GM12878 (cell line): ENCODE results near the gene AK5. TPM values are rescaled to one million over a fixed set of nuclear protein-coding genes. Genes with fewer than 3 reads are reported as not detected.
A peak's percentile ranks its signal among the peaks of the same experiment; 100 is the strongest.
"Not testable (repeated sequence)": the region's sequence is repeated elsewhere in the genome, so short reads cannot be mapped to it uniquely, and the experiment has no call there.

Source experiments
- ATAC-seq: fragments of 200-7000 bp; cut with Tn5 transposase; 3 replicates; pipeline ENCODE4 v1.9.1; 2020; ENCODE audit warnings: mild to moderate bottlenecking, moderate library complexity
- BruUV-seq: library from RNA; stranded (reverse); fragments of 400-500 nt; replicated peaks from 2 replicates; lab custom pipeline; 2021; lab: Mats Ljungman, UMichigan
- CTCF ChIA-PET: fragments of 300-600 bp; sonication (Branson Sonifier 250); formaldehyde crosslinking; extraction: SDS; loops from one replicate; lab custom pipeline; 2021; ENCODE audit warnings: inconsistent platforms; lab: Yijun Ruan, JAX
- POLR2A ChIA-PET: fragments of 350-600 bp; formaldehyde crosslinking; extraction: SDS; loops from one replicate; lab custom pipeline; 2021; ENCODE audit warnings: inconsistent platforms; lab: Charles Lee
- RAD21 ChIA-PET: fragments of 300-600 bp; sonication (Branson Sonifier 250); formaldehyde crosslinking; loops from one replicate; lab custom pipeline; 2023; ENCODE audit warnings: antibody characterized with exemption; ENCODE audit not compliant: unreplicated experiment; lab: Charles Lee
- SMC1A ChIA-PET: fragments of 300-600 bp; sonication (Branson Sonifier 250); formaldehyde crosslinking; loops from one replicate; lab custom pipeline; 2023; ENCODE audit not compliant: unreplicated experiment, uncharacterized antibody; lab: Charles Lee
- DNase-seq: peaks from one replicate; pipeline ENCODE4 v3.0.0-alpha.2; 2011; ENCODE audit warnings: low read depth, low spot score
- FAIRE-seq: peaks from 3 replicates; lab custom pipeline; 2011; peaks lifted over from hg19 to GRCh38; lab: Jason Lieb, UNC
- H2AFZ ChIP-seq: 2 replicates; pipeline ENCODE4 v1.6.0; 2011; ENCODE audit warnings: low read depth, low read length, control low read depth; ENCODE audit not compliant: control insufficient read depth
- H3K27ac ChIP-seq: 2 replicates; pipeline ENCODE4 v1.5.1; 2011; ENCODE audit warnings: control low read depth; ENCODE audit not compliant: control insufficient read depth, insufficient read depth
- H3K27me3 ChIP-seq, 2 experiments: replicated peaks in 1 of 2; 2 replicates each; pipeline versions ENCODE4 v1.6.0 to v1.6.1; 2011; ENCODE audit warnings: low read length in 1 of 2; ENCODE audit not compliant: control insufficient read depth in 2 of 2, insufficient read depth in 2 of 2
- H3K36me3 ChIP-seq, 2 experiments: 2 replicates each; pipeline ENCODE4 v1.5.1; 2011; ENCODE audit warnings: low read length in 1 of 2; ENCODE audit not compliant: control insufficient read depth in 2 of 2, insufficient read depth in 2 of 2
- H3K4me1 ChIP-seq: 2 replicates; pipeline ENCODE4 v1.6.1; 2011; ENCODE audit warnings: mild to moderate bottlenecking, low read length, moderate library complexity, mixed read lengths; ENCODE audit not compliant: control insufficient read depth, insufficient read depth
- H3K4me2 ChIP-seq: 2 replicates; pipeline ENCODE4 v1.6.0; 2011; ENCODE audit warnings: control low read depth; ENCODE audit not compliant: control insufficient read depth, insufficient read depth
- H3K4me3 ChIP-seq: fragments of 200-600 bp; sonication (generic); 2 replicates; pipeline ENCODE4 v1.5.1; 2016
- H3K79me2 ChIP-seq: 2 replicates; pipeline ENCODE4 v1.6.0; 2011; ENCODE audit warnings: low read length; ENCODE audit not compliant: control insufficient read depth, insufficient read depth
- H3K9ac ChIP-seq: 2 replicates; pipeline ENCODE4 v1.8.0; 2011; ENCODE audit warnings: low read length, control low read depth, mixed read lengths; ENCODE audit not compliant: control insufficient read depth, insufficient read depth
- H3K9me3 ChIP-seq: replicated peaks from 3 replicates; pipeline ENCODE4 v1.5.1; 2011; ENCODE audit warnings: mild to moderate bottlenecking, low read length; ENCODE audit not compliant: control insufficient read depth, insufficient read depth
- H4K20me1 ChIP-seq: 2 replicates; pipeline ENCODE4 v1.6.0; 2011; ENCODE audit not compliant: control insufficient read depth, insufficient read depth
- CHD2 ChIP-seq: IDR thresholded peaks from 2 replicates; pipeline ENCODE4 v1.6.1; 2011; ENCODE audit warnings: low read depth, low read length, improper control_type of control experiment, borderline replicate concordance
- MYB ChIP-seq: fragments of 150-350 bp; IDR thresholded peaks from 2 replicates; pipeline ENCODE4 v1.6.1; 2014; ENCODE audit warnings: mild to moderate bottlenecking, low read depth, low read length, borderline replicate concordance
- WGBS: methylation state at CpG from one replicate; pipeline ENCODE4 v1.1.6; 2016; ENCODE audit warnings: low lambda C conversion rate; ENCODE audit not compliant: insufficient replicate concordance, insufficient coverage; ENCODE audit errors: missing lambda C conversion rate; 5-methylcytosine and 5-hydroxymethylcytosine counted together
- in situ Hi-C: fragments of 300-500 bp; cut with MboI; formaldehyde crosslinking; loops from 9 replicates; pipeline ENCODE4 v1.14.3; 2018; ENCODE audit warnings: mixed read lengths
- intact Hi-C: fragments of 100-400 bp; cut with micrococcal nuclease; formaldehyde crosslinking; loops from one replicate; pipeline ENCODE4 v1.14.2; 2022; ENCODE audit not compliant: unreplicated experiment
- polyA plus RNA-seq, 11 experiments: library from polyadenylated mRNA; depleted of rRNA in 4 of 11; unstranded in 6 of 11; stranded (reverse) in 5 of 11; fragments of >200 nt; fragmentation: Nextera tagmentation in 4 of 11; fragmentation: Illumina TruSeq in 1 of 11; extraction: Ambion mirVana in 4 of 11; extraction: Trizol in 1 of 11; gene quantifications; 1 replicate in 1 of 11; 2 replicates in 10 of 11; pipeline versions ENCODE4 v1.2.1 to v1.2.3, GENCODE V29; 2011 to 2016; ENCODE audit warnings: inconsistent platforms in 2 of 11, missing spikeins in 2 of 11, low read depth in 1 of 11
- total RNA-seq, 4 experiments: library from RNA; depleted of rRNA in 3 of 4; stranded (reverse); fragments of >200 nt in 3 of 4; fragmentation: Illumina TruSeq in 1 of 4; extraction: Trizol in 1 of 4; gene quantifications; 2 replicates each; pipeline versions ENCODE4 v1.2.1 to v1.2.3, GENCODE V29; 2013 to 2021
- TF ChIP-seq, protein P1 (sequence below), 3 experiments: IDR thresholded peaks in 2 of 3; conservative IDR thresholded peaks in 1 of 3; 2 replicates each; pipeline ENCODE4 v1.5.1; 2011; ENCODE audit warnings: low read depth in 3 of 3, low read length in 3 of 3, mild to moderate bottlenecking in 3 of 3, control low read depth in 2 of 3, moderate library complexity in 2 of 3, inconsistent platforms in 1 of 3, mixed read lengths in 1 of 3; ENCODE audit not compliant: control insufficient read depth in 2 of 3, insufficient read depth in 1 of 3; ENCODE audit errors: extremely low read depth in 1 of 3

The AK5 gene
- total and polyA plus RNA-seq, 10 of the 15 experiments (the other 5 are each of a cell fraction or from before 2014, with no cell fraction given) = 0.08 to 0.33 TPM; not detected in 8

DNA sequence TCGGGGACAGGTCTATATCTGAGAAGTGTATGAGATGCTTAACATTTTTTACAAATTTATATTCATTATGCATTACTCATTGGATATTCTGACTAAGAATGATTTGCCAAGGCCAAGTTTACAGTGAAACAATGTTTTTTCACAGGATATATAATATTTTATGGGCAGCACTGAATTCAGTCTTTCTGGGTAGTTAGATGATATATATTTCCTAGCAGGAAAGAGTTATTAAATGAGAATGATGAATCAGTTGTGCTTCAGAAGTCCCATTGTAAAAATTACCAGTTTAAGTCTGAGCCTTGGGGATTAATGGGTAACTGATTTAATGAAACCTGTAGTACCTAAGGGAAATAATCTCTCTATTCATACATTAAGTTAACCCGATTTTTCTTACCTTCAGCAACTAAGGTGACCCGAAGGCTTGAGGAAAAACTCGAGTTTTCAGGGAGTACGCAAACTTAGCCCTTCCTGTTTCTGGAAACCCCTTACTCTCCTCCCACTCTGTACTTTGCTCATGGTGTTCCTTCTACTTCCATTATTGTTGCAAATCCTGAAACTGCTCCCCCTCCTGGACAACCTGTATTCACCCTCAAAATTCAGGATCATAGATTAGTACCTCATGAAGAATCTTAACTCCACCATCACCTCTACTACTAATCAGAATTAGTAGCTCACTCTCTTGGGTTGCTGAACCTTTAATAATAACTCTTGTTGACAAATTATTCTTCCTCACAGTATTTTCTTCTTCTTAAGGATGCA lies 135.1 kb downstream of the AK5 start:
- BruUV-seq = no TSS peak
- H3K9me3 ChIP-seq = peaks cover 2% of the 10 kb centered on the region; the same call in 2 of the 3 replicates
- H3K27ac ChIP-seq = no peak overlapping the region
- no peak overlapping the region for H3K9ac ChIP-seq
- in situ Hi-C loops = no loop called here
- WGBS = 31% methylated on average over 5 of the region's 5 CpGs
- H3K27me3 ChIP-seq = no peaks in the 10 kb centered on the region
- no peaks in the 10 kb centered on the region for H3K79me2 ChIP-seq
- H3K36me3 ChIP-seq = no peaks in the 10 kb centered on the region
- intact Hi-C loops = loop anchor here (10.0 kb wide), 1 partner anchor 262 kb away; no protein-coding TSS in a partner anchor
- DNase-seq (no peak), ATAC-seq (no peak), FAIRE-seq (no peak)
- no peak overlapping the region for H3K4me2 ChIP-seq
- TF ChIP-seq MYB (no peak), CHD2 (no peak)
- TF ChIP-seq, protein P1, sequence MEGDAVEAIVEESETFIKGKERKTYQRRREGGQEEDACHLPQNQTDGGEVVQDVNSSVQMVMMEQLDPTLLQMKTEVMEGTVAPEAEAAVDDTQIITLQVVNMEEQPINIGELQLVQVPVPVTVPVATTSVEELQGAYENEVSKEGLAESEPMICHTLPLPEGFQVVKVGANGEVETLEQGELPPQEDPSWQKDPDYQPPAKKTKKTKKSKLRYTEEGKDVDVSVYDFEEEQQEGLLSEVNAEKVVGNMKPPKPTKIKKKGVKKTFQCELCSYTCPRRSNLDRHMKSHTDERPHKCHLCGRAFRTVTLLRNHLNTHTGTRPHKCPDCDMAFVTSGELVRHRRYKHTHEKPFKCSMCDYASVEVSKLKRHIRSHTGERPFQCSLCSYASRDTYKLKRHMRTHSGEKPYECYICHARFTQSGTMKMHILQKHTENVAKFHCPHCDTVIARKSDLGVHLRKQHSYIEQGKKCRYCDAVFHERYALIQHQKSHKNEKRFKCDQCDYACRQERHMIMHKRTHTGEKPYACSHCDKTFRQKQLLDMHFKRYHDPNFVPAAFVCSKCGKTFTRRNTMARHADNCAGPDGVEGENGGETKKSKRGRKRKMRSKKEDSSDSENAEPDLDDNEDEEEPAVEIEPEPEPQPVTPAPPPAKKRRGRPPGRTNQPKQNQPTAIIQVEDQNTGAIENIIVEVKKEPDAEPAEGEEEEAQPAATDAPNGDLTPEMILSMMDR (IDR thresholded peaks at IDR 0.05 in 2 of 3, conservative IDR thresholded peaks at IDR 0.05 in 1 of 3; ENCODE audit: control insufficient read depth in 2 of 3, extremely low read depth in 1 of 3, insufficient read depth in 1 of 3, low read depth in 3 of 3, low read length in 3 of 3) = peak in 2 of 3 experiments; percentile 16 to 19; a peak in 1 of 6 replicates
- ChIA-PET POLR2A (no interaction called here), SMC1A (interaction anchor here (1.0 kb wide), 1 partner anchor 42 kb away, joined by 3 read pairs; no protein-coding TSS in a partner anchor), CTCF (no interaction called here), RAD21 (no interaction called here)
- no peak overlapping the region for H2AFZ ChIP-seq
- peaks cover 27% of the 10 kb centered on the region for H3K4me1 ChIP-seq
- no peak overlapping the region for H3K4me3 ChIP-seq
- H4K20me1 ChIP-seq = no peaks in the 10 kb centered on the region

DNA sequence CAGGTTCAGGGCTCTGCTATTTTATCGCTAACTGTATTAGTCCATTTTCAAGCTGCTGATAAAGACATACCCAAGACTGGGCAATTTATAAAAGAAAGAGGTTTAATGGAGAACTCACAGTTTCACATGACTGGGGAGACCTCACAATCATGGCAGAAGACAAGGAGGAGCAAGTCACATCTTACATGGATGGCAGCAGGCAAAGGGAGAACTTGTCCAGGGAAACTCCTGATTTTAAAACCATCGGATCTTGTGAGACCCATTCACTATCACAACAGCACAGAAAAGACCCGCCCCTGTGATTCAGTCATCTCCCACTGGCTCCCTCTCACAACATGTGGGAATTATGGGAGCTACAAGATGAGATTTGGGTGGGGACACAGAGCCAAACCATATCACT lies 136.2 kb downstream of the AK5 start:
- WGBS = 62% methylated on average over 3 of the region's 3 CpGs
- POLR2A ChIA-PET, DNase-seq, RAD21 ChIA-PET, H3K9me3 ChIP-seq, H2AFZ ChIP-seq, H3K4me3 ChIP-seq, SMC1A ChIA-PET, H3K9ac ChIP-seq, ATAC-seq, CTCF ChIA-PET, H3K4me2 ChIP-seq, H3K27me3 ChIP-seq, H4K20me1 ChIP-seq, H3K79me2 ChIP-seq, in situ Hi-C loops, H3K27ac ChIP-seq, FAIRE-seq, H3K36me3 ChIP-seq, BruUV-seq: not testable (repeated sequence)
- peaks cover 24% of the 10 kb centered on the region for H3K4me1 ChIP-seq
- intact Hi-C loops = loop anchor here (10.0 kb wide), 1 partner anchor 263 kb away; no protein-coding TSS in a partner anchor
